Left ventricle myocardium superior (tissue), 1 donor: ENCODE data around the gene MYO6. TPM values are rescaled to one million over a fixed set of nuclear protein-coding genes. Genes with fewer than 3 reads are reported as not detected.
A peak's percentile ranks its signal among the peaks of the same experiment; 100 is the strongest.

Experiments
- ATAC-seq: fragments of 200-7000 bp; cut with Tn5 transposase; one replicate; pipeline ENCODE4 v1.9.1; 2020; ENCODE audit warnings: mild to moderate bottlenecking, moderate library complexity
- DNase-seq: peaks from one replicate; pipeline ENCODE4 v3.0.0-alpha.2; 2020
- intact Hi-C: fragments of 100-400 bp; cut with micrococcal nuclease; formaldehyde crosslinking; loops from one replicate; pipeline ENCODE4 v1.11.0; 2022
- total RNA-seq: library from RNA; stranded (reverse); fragmentation: NEBNext Ultra II Directional; extraction: Animal tissue kit (Norgen Biotek cat#: 25700); gene quantifications from one replicate; pipeline ENCODE4 v1.2.1, GENCODE V29; 2021
- donor health status: DM: no; HTN: yes; CAD: no; lungs with severe emphysema.

The MYO6 gene
- total RNA-seq, 1 donor from 2014 or later: 5.5 TPM

GRCh38 chr6:75760320-75760719 lies 11.3 kb downstream of the MYO6 start:
- DNase-seq (no peak), ATAC-seq (no peak)
- intact Hi-C loops: no loop called here

- intact Hi-C loops: no loop called here
- DNase-seq: no peak
- no peak for ATAC-seq
Observed at GRCh38 chr6:75761489-75761888, 12.4 kb downstream of the MYO6 start.

- DNase-seq (no peak), ATAC-seq (no peak)
- intact Hi-C loops: no loop called here
Observed at GRCh38 chr6:75762063-75762462, 13.0 kb downstream of the MYO6 start.

GRCh38 chr6:75766387-75766786 lies 17.3 kb downstream of the MYO6 start:
- intact Hi-C loops: no loop called here
- DNase-seq (no peak), ATAC-seq (no peak)

GRCh38 chr6:75770844-75771243 lies 21.8 kb downstream of the MYO6 start:
- DNase-seq: no peak
- intact Hi-C loops: no loop called here
- ATAC-seq: no peak

GRCh38 chr6:75775219-75775618 lies 26.2 kb downstream of the MYO6 start:
- intact Hi-C loops: no loop called here
- DNase-seq (no peak), ATAC-seq (peak; percentile 67)

- ATAC-seq (no peak), DNase-seq (no peak)
- intact Hi-C loops: no loop called here
Observed at GRCh38 chr6:75776461-75776860, 27.4 kb downstream of the MYO6 start.

GRCh38 chr6:75778757-75779156 lies 29.7 kb downstream of the MYO6 start:
- ATAC-seq: no peak
- no peak for DNase-seq

GRCh38 chr6:75786152-75786551 lies 37.1 kb downstream of the MYO6 start:
- no peak for DNase-seq
- no peak for ATAC-seq
- intact Hi-C loops: no loop called here

More at GRCh38 chr6:75778757-75779156, 29.7 kb downstream of the MYO6 start:
- intact Hi-C loops: no loop called here

GRCh38 chr6:75788894-75789293 lies 39.9 kb downstream of the MYO6 start:
- intact Hi-C loops: no loop called here
- ATAC-seq: no peak
- no peak for DNase-seq

GRCh38 chr6:75791881-75792280 lies 42.8 kb downstream of the MYO6 start:
- intact Hi-C loops: no loop called here
- DNase-seq: no peak
- no peak for ATAC-seq

GRCh38 chr6:75794351-75794846 lies 45.4 kb downstream of the MYO6 start:
- DNase-seq (no peak), ATAC-seq (no peak)
- intact Hi-C loops: no loop called here

- intact Hi-C loops: no loop called here
- DNase-seq (no peak), ATAC-seq (no peak)
Observed at GRCh38 chr6:75794954-75795739, 46.1 kb downstream of the MYO6 start.

GRCh38 chr6:75796723-75797122 lies 47.7 kb downstream of the MYO6 start:
- intact Hi-C loops: no loop called here
- ATAC-seq (no peak), DNase-seq (no peak)

- no peak for DNase-seq
- intact Hi-C loops: no loop called here
Observed at GRCh38 chr6:75800133-75800532, 51.1 kb downstream of the MYO6 start.

GRCh38 chr6:75800708-75801505 lies 51.9 kb downstream of the MYO6 start:
- intact Hi-C loops: no loop called here
- ATAC-seq: no peak
- DNase-seq: no peak

More at GRCh38 chr6:75800133-75800532, 51.1 kb downstream of the MYO6 start:
- ATAC-seq: no peak

- intact Hi-C loops: no loop called here
- no peak for ATAC-seq
- no peak for DNase-seq
Observed at GRCh38 chr6:75802366-75802765, 53.3 kb downstream of the MYO6 start.

GRCh38 chr6:75808507-75808906 lies 59.5 kb downstream of the MYO6 start:
- ATAC-seq: no peak
- intact Hi-C loops: no loop called here
- DNase-seq: no peak

GRCh38 chr6:75812560-75812959 lies 63.5 kb downstream of the MYO6 start:
- ATAC-seq: no peak
- intact Hi-C loops: no loop called here

GRCh38 chr6:75813476-75814250 lies 64.6 kb downstream of the MYO6 start:
- ATAC-seq (no peak), DNase-seq (no peak)
- intact Hi-C loops: no loop called here

More at GRCh38 chr6:75812560-75812959, 63.5 kb downstream of the MYO6 start:
- DNase-seq: no peak
